22Rv1 (cell line): ENCODE results near the gene KANK4.

Experiments used
- ZFX ChIP-seq: fragments of 450-650 bp; IDR thresholded peaks from 2 replicates; pipeline ENCODE4 v1.6.1; 2017; ENCODE audit warnings: antibody characterized with exemption, borderline replicate concordance
- TF ChIP-seq, protein P1 (sequence below): fragments of 450-650 bp; IDR thresholded peaks from 2 replicates; pipeline ENCODE4 v1.5.1; 2017; ENCODE audit warnings: mild to moderate bottlenecking

- TF ChIP-seq, protein P1, sequence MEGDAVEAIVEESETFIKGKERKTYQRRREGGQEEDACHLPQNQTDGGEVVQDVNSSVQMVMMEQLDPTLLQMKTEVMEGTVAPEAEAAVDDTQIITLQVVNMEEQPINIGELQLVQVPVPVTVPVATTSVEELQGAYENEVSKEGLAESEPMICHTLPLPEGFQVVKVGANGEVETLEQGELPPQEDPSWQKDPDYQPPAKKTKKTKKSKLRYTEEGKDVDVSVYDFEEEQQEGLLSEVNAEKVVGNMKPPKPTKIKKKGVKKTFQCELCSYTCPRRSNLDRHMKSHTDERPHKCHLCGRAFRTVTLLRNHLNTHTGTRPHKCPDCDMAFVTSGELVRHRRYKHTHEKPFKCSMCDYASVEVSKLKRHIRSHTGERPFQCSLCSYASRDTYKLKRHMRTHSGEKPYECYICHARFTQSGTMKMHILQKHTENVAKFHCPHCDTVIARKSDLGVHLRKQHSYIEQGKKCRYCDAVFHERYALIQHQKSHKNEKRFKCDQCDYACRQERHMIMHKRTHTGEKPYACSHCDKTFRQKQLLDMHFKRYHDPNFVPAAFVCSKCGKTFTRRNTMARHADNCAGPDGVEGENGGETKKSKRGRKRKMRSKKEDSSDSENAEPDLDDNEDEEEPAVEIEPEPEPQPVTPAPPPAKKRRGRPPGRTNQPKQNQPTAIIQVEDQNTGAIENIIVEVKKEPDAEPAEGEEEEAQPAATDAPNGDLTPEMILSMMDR, result no peak
- no peak for TF ChIP-seq ZFX
Observed at GRCh38 chr1:62210960-62211359, 108.3 kb downstream of the KANK4 start.
